IMR-90 (cell line): ENCODE results near the gene PARVG. TPM values are rescaled to one million over a fixed set of nuclear protein-coding genes. Genes with fewer than 3 reads are reported as not detected.

Experiments
- ATAC-seq: fragments of 200-7000 bp; cut with Tn5 transposase; 2 replicates; pipeline ENCODE4 v1.9.1; 2020; ENCODE audit warnings: low read depth, mild to moderate bottlenecking, moderate library complexity
- BruUV-seq: library from RNA; stranded (reverse); fragments of 400-500 nt; replicated peaks from 2 replicates; lab custom pipeline; 2021; lab: Mats Ljungman, UMichigan
- CTCF ChIA-PET: fragments of 300-600 bp; formaldehyde crosslinking; extraction: SDS; loops from one replicate; lab custom pipeline; 2021; ENCODE audit warnings: antibody characterized with exemption; lab: Yijun Ruan, JAX
- POLR2A ChIA-PET: fragments of 300-600 bp; sonication (Branson Sonifier 250); formaldehyde crosslinking; loops from one replicate; lab custom pipeline; 2022; ENCODE audit warnings: antibody characterized with exemption; ENCODE audit not compliant: unreplicated experiment; lab: Charles Lee
- DNase-seq: peaks from one replicate; pipeline ENCODE4 v3.0.0; 2013
- H2AFZ ChIP-seq: replicated peaks from 2 replicates; pipeline ENCODE3; 2013; ENCODE audit warnings: low read length, mild to moderate bottlenecking; ENCODE audit not compliant: poor library complexity
- H2AK5ac ChIP-seq: 2 replicates; pipeline ENCODE4 v1.6.1; 2013; ENCODE audit warnings: low read depth, low read length, inconsistent platforms
- H2AK9ac ChIP-seq: replicated peaks from 2 replicates; pipeline ENCODE3; 2013; ENCODE audit warnings: mild to moderate bottlenecking, low read depth, low read length, moderate library complexity; ENCODE audit not compliant: poor library complexity
- H2BK120ac ChIP-seq: 2 replicates; pipeline ENCODE4 v1.6.1; 2013; ENCODE audit warnings: low read depth, low read length, inconsistent platforms
- H2BK15ac ChIP-seq: 3 replicates; pipeline ENCODE4 v1.6.1; 2013; ENCODE audit warnings: low read depth, low read length, inconsistent platforms
- H2BK20ac ChIP-seq: 2 replicates; pipeline ENCODE4 v1.6.1; 2013; ENCODE audit warnings: low read depth, mild to moderate bottlenecking, inconsistent platforms, low read length, moderate library complexity
- H2BK5ac ChIP-seq: 2 replicates; pipeline ENCODE4 v1.6.1; 2013; ENCODE audit warnings: mild to moderate bottlenecking, low read depth, low read length, inconsistent platforms; ENCODE audit not compliant: poor library complexity, severe bottlenecking
- H3K14ac ChIP-seq: replicated peaks from 2 replicates; pipeline ENCODE4 v1.6.1; 2013; ENCODE audit warnings: low read depth, low read length, inconsistent platforms
- H3K18ac ChIP-seq: 2 replicates; pipeline ENCODE4 v1.6.1; 2013; ENCODE audit warnings: low read depth, low read length, control low read depth
- H3K23ac ChIP-seq: 2 replicates; pipeline ENCODE4 v1.6.1; 2013; ENCODE audit warnings: low read depth, low read length, inconsistent platforms
- H3K27ac ChIP-seq: 2 replicates; pipeline ENCODE4 v1.5.1; 2013; ENCODE audit warnings: mild to moderate bottlenecking, control low read depth, low read length; ENCODE audit not compliant: insufficient read depth
- H3K27me3 ChIP-seq: 2 replicates; pipeline ENCODE4 v1.6.1; 2013; ENCODE audit warnings: low read length; ENCODE audit not compliant: control insufficient read depth, insufficient read depth
- H3K36me3 ChIP-seq: 2 replicates; pipeline ENCODE4 v1.6.1; 2013; ENCODE audit warnings: low read length, mixed read lengths; ENCODE audit not compliant: control insufficient read depth, insufficient read depth
- H3K4ac ChIP-seq: 2 replicates; pipeline ENCODE4 v1.6.1; 2013; ENCODE audit warnings: low read depth, low read length, inconsistent platforms
- H3K4me1 ChIP-seq: 2 replicates; pipeline ENCODE4 v1.6.1; 2013; ENCODE audit warnings: low read length, mixed read lengths; ENCODE audit not compliant: control insufficient read depth, insufficient read depth
- H3K4me2 ChIP-seq: 2 replicates; pipeline ENCODE4 v1.6.1; 2013; ENCODE audit warnings: low read depth, mild to moderate bottlenecking, control low read depth, low read length, moderate library complexity
- H3K4me3 ChIP-seq: 2 replicates; pipeline ENCODE4 v1.5.1; 2013; ENCODE audit warnings: low read depth, mild to moderate bottlenecking, control low read depth, low read length, moderate library complexity; ENCODE audit not compliant: insufficient read depth
- H3K56ac ChIP-seq: 2 replicates; pipeline ENCODE4 v1.6.1; 2013; ENCODE audit warnings: low read length, inconsistent platforms; ENCODE audit not compliant: insufficient read depth; ENCODE audit errors: extremely low read depth
- H3K79me1 ChIP-seq, 2 experiments: 2 replicates each; pipeline ENCODE4 v1.6.1; 2013; ENCODE audit warnings: low read length in 2 of 2, inconsistent platforms in 1 of 2, low read depth in 1 of 2
- H3K9ac ChIP-seq: 2 replicates; pipeline ENCODE4 v1.6.1; 2013; ENCODE audit warnings: low read depth, low read length, control low read depth
- H3K9me1 ChIP-seq: 2 replicates; pipeline ENCODE4 v1.6.1; 2013; ENCODE audit warnings: low read length, inconsistent platforms; ENCODE audit not compliant: insufficient read depth
- H3K9me3 ChIP-seq: 2 replicates; pipeline ENCODE4 v1.6.1; 2013; ENCODE audit warnings: low read length; ENCODE audit not compliant: control insufficient read depth, insufficient read depth
- H4K20me1 ChIP-seq: 2 replicates; pipeline ENCODE4 v1.6.1; 2013; ENCODE audit warnings: low read length, inconsistent platforms; ENCODE audit not compliant: insufficient read depth
- H4K5ac ChIP-seq: 2 replicates; pipeline ENCODE4 v1.6.1; 2013; ENCODE audit warnings: mild to moderate bottlenecking, low read depth, low read length, control low read depth
- H4K8ac ChIP-seq, 2 experiments: 2 replicates each; pipeline ENCODE4 v1.6.1; 2013; ENCODE audit warnings: low read depth in 2 of 2, low read length in 2 of 2, control low read depth in 1 of 2, inconsistent platforms in 1 of 2
- H4K91ac ChIP-seq: 2 replicates; pipeline ENCODE4 v1.6.1; 2013; ENCODE audit warnings: low read depth, low read length, inconsistent platforms; ENCODE audit not compliant: insufficient read depth
- BHLHE40 ChIP-seq: fragments of 150-350 bp; IDR thresholded peaks from 2 replicates; pipeline ENCODE4 v1.6.1; 2016; ENCODE audit warnings: mild to moderate bottlenecking, low read depth, low read length
- CEBPB ChIP-seq: IDR thresholded peaks from 2 replicates; pipeline ENCODE4 v1.6.1; 2012; ENCODE audit warnings: low read depth, low read length, improper control_type of control experiment
- CHD1 ChIP-seq: IDR thresholded peaks from 2 replicates; pipeline ENCODE4 v1.6.1; 2012; ENCODE audit warnings: low read depth, low read length, improper control_type of control experiment
- FOS ChIP-seq: fragments of 150-350 bp; IDR thresholded peaks from 2 replicates; pipeline ENCODE4 v1.6.1; 2016; ENCODE audit warnings: low read depth, low read length
- MAFK ChIP-seq: IDR thresholded peaks from 2 replicates; pipeline ENCODE4 v1.6.1; 2012; ENCODE audit warnings: low read depth, low read length, improper control_type of control experiment
- MAZ ChIP-seq: IDR thresholded peaks from 2 replicates; pipeline ENCODE4 v1.6.1; 2012; ENCODE audit warnings: low read depth, mild to moderate bottlenecking, low read length, improper control_type of control experiment, moderate library complexity, borderline replicate concordance
- MXI1 ChIP-seq: IDR thresholded peaks from 2 replicates; pipeline ENCODE4 v1.6.1; 2012; ENCODE audit warnings: low read depth, mild to moderate bottlenecking, low read length, moderate library complexity, borderline replicate concordance
- RAD21 ChIP-seq: IDR thresholded peaks from 2 replicates; pipeline ENCODE4 v1.6.1; 2012; ENCODE audit warnings: low read length, improper control_type of control experiment
- RCOR1 ChIP-seq: IDR thresholded peaks from 2 replicates; pipeline ENCODE4 v1.6.1; 2012; ENCODE audit warnings: mild to moderate bottlenecking, low read length, improper control_type of control experiment; ENCODE audit not compliant: insufficient replicate concordance
- RFX5 ChIP-seq: IDR thresholded peaks from 2 replicates; pipeline ENCODE4 v1.8.0; 2012; ENCODE audit warnings: low read depth, mild to moderate bottlenecking, low read length, moderate library complexity
- WGBS, 2 experiments: methylation state at CpG; one replicate each; pipeline versions ENCODE4 v1.1.5 to v1.1.7; 2013; ENCODE audit warnings: missing lambda C conversion rate in 2 of 2; ENCODE audit not compliant: insufficient read length in 1 of 2; ENCODE audit errors: extremely low coverage in 2 of 2; 5-methylcytosine and 5-hydroxymethylcytosine counted together
- dilution Hi-C: fragments of 300-500 bp; cut with HindIII; formaldehyde crosslinking; loops from one replicate; pipeline ENCODE4 v1.14.3; 2018; ENCODE audit warnings: low sequenced_read_pairs; ENCODE audit not compliant: unreplicated experiment
- in situ Hi-C: fragments of 300-500 bp; cut with MboI; formaldehyde crosslinking; loops from 3 replicates; pipeline ENCODE4 v1.14.3; 2019; ENCODE audit warnings: low sequenced_read_pairs, inconsistent platforms, mixed read lengths
- intact Hi-C: fragments of 100-400 bp; cut with micrococcal nuclease; formaldehyde crosslinking; loops from 2 replicates; pipeline ENCODE4 v1.10.0; 2022
- polyA plus RNA-seq, 3 experiments: library from polyadenylated mRNA; depleted of rRNA; stranded (reverse); fragments of >200 nt; gene quantifications; 2 replicates each; pipeline ENCODE4 v1.2.3, GENCODE V29; 2012; ENCODE audit warnings: low replicate concordance in 1 of 3
- total RNA-seq: library from RNA; depleted of rRNA; stranded (reverse); fragments of >200 nt; gene quantifications from 2 replicates; pipeline ENCODE4 v1.2.3, GENCODE V29; 2012

PARVG gene
- total and polyA plus RNA-seq, 2 of the 4 experiments (the other 2 are of a cell fraction), result not detected

DNA sequence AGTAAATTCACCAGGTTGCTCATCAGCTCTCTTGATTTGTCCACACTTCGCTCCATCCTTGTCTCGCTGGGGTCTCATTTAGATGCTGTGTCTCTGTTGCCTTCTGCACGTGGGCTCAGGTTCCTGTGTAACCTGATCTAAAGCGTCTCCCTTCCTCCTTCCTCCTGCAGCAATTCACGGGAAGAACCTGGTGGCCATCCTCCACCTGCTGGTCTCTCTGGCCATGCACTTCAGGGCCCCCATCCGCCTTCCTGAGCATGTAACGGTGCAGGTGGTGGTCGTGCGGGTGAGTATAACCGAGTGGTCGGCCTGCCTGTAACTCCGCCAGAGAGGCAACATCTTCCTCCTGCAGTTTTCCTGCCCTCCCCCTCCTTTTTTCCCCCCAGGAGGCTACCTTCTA is 48.0 kb upstream of the PARVG start:
- Histone ChIP-seq H3K4me1 (no peaks in the 10 kb centered on the region), H3K36me3 (peaks cover 21% of the 10 kb centered on the region; the same call in 1 of the 2 replicates), H3K79me1 (no peaks in the 10 kb centered on the region; a peak in 1 of 4 replicates), H3K4me2 (no peak overlapping the region), H2BK20ac (no peak overlapping the region), H3K56ac (no peak overlapping the region), H4K8ac (no peak overlapping the region), H3K4ac (no peak overlapping the region), H3K9ac (no peak overlapping the region), H3K14ac (no peak overlapping the region), H2BK5ac (no peak overlapping the region), H3K27me3 (no peaks in the 10 kb centered on the region), H3K18ac (no peak overlapping the region), H3K9me1 (0 out of 2 replicates have a peak, but pooled peaks cover 6% of the 10 kb centered on the region), H3K9me3 (peaks cover 15% of the 10 kb centered on the region), H3K4me3 (no peak overlapping the region), H4K5ac (no peak overlapping the region), H2AK5ac (no peak overlapping the region), H2BK15ac (no peak overlapping the region), H4K20me1 (no peaks in the 10 kb centered on the region; the same call in 1 of the 2 replicates), H2BK120ac (no peak overlapping the region), H2AFZ (peak overlapping the region; percentile 23), H3K27ac (no peak overlapping the region), H4K91ac (no peak overlapping the region), H3K23ac (no peak overlapping the region), H2AK9ac (no peak overlapping the region)
- WGBS, 2 experiments, result 67% methylated on average over 1 of the region's 12 CpGs; no CpG with 5 or more reads in 1 of the 2 experiments
- dilution Hi-C loops, result no loop called here
- in situ Hi-C loops, result no loop called here
- TF ChIP-seq MAFK (no peak), RFX5 (no peak), MXI1 (no peak), BHLHE40 (no peak), MAZ (no peak), RCOR1 (no peak), RAD21 (no peak), FOS (no peak), CEBPB (no peak), CHD1 (no peak)
- ChIA-PET POLR2A (no interaction called here), CTCF (no interaction called here)
- no peak for ATAC-seq
- intact Hi-C loops, result no loop called here
- no TSS peak for BruUV-seq
- no peak for DNase-seq
